CD4-positive, alpha-beta T cell treated with Interleukin-6 at 100 ng/mL for 8 hours (primary cell): ENCODE data around the gene UNC13B.
"Not testable (repeated sequence)": the region's sequence is repeated elsewhere in the genome, so short reads cannot be mapped to it uniquely, and the experiment has no call there.

Source experiments
- DNase-seq: peaks from one replicate; pipeline ENCODE4 v3.0.0-alpha.2; 2020; ENCODE audit warnings: mixed read lengths, low spot score

Gene UNC13B

GRCh38 chr9:35163413-35163812, 1.6 kb downstream of the UNC13B start:
- no peak for DNase-seq

- DNase-seq = no peak
Observed at GRCh38 chr9:35164711-35165110, 2.9 kb downstream of the UNC13B start.

DNA sequence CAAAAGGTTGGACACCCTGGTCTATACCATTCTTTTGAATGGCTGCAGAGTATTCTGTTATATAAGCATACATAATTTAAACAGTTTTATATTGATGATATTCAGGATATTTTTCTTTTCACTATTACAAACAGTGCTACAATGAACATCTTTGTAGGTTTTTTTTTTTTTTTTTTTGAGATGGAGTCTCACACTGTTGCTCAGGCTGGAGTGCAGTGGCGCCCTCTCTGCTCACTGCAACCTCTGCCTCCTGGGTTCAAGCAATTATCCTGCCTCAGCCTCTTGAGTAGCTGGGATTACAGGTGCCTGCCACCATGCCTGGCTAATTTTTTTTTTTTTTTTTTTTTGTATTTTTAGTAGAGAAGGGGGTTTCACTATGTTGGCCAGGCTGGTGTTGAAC, 5.6 kb downstream of the UNC13B start:
- not testable (repeated sequence) for DNase-seq

DNA sequence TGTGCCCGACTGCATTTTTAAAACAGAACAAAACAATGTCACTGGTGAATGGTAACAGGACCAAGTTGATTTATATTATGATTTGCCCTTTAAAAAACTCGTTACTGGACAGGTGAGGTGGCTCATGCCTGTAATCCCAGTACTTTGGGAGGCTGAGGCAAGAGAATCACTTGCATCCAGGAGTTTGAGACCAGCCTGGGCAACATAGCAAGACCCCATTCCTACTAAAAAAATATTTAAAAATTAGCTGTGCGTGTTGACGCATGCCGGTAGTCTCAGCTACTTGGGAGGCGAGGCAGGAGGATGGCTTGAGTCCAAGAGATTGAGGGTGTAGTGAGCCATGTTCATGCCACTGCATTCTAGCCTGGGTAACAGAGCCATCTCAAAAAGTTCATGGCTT, 7.2 kb downstream of the UNC13B start:
- no peak for DNase-seq

DNA sequence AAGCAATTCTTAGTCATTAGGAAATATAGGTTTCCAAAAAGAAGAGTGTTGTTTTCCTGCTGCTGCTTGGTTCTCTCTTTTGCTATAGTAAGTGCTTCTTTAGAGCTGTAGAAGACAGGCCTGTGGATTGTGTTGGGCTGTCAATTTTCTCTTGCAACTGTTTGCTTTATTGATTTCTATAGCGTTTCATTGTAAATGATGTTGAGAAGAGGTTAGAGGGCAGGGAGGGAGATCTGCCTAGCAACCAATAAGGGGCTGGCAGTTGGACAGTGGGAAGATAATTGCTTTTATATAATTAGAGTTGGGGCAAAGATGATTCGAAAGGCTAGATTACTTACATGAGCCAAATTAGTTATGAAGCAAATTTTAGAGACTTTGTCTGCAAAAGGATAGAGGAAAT, 11.1 kb downstream of the UNC13B start:
- no peak for DNase-seq

GRCh38 chr9:35177520-35177919, 15.7 kb downstream of the UNC13B start:
- no peak for DNase-seq

- no peak for DNase-seq
Observed at GRCh38 chr9:35179347-35180280, 17.8 kb downstream of the UNC13B start.

DNA sequence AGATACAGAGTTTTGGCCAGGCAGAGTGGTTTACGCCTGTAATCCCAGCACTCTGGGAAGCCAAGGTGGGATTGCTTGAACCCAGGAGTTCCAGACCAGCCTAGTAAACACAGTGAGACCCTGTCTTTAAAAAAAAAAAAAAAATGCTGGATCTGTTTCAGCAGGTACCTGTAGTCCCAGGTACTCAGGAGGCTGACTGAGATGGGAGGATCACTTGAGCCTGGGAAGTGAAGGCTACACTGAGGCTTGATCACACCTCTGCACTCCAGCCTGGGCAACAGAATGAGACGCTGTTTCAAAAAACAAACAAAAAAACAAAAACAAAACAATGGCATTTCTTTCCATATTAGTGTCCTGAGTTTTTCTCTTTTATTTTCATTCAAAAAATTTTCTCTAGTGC, 19.0 kb downstream of the UNC13B start:
- no peak for DNase-seq

DNA sequence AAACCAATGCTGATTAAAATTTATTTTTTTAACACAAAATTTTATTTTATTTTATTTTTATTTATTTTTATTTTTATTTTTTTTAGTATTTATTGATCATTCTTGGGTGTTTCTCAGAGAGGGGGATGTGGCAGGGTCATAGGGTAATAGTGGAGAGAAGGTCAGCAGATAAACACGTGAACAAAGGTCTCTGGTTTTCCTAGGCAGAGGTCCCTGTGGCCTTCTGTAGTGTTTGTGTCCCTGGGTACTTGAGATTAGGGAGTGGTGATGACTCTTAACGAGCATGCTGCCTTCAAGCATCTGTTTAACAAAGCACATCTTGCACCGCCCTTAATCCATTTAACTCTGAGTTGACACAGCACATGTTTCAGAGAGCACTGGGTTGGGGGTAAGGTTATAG, 20.6 kb downstream of the UNC13B start:
- DNase-seq = not testable (repeated sequence)

- not testable (repeated sequence) for DNase-seq
Observed at GRCh38 chr9:35182996-35183754, 21.4 kb downstream of the UNC13B start.

- DNase-seq = not testable (repeated sequence)
Observed at GRCh38 chr9:35183755-35184480, 22.1 kb downstream of the UNC13B start.

GRCh38 chr9:35186524-35186923, 24.7 kb downstream of the UNC13B start:
- no peak for DNase-seq

GRCh38 chr9:35190203-35190602, 28.4 kb downstream of the UNC13B start:
- no peak for DNase-seq

DNA sequence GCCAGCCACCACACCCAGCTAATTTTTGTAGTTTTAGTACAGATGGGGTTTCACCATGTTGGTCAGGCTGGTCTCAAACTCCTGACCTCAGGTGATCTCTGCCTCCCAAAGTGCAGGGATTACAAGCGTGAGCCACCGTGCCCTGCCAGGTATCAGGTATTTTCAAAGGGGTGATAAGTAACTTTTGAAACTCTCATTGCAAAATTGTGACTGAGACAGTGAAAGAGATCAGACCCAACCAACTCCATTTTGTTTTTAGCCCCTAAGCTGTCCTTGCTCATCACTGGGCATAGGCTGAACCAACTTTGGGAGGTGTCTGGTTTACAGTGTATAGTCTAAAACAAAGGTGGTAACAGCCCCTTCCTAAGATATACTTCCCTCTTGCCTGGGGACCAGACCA, 29.3 kb downstream of the UNC13B start:
- no peak for DNase-seq

GRCh38 chr9:35193762-35194161, 32.0 kb downstream of the UNC13B start:
- DNase-seq = no peak

- no peak for DNase-seq
Observed at GRCh38 chr9:35195683-35196082, 33.9 kb downstream of the UNC13B start.

DNA sequence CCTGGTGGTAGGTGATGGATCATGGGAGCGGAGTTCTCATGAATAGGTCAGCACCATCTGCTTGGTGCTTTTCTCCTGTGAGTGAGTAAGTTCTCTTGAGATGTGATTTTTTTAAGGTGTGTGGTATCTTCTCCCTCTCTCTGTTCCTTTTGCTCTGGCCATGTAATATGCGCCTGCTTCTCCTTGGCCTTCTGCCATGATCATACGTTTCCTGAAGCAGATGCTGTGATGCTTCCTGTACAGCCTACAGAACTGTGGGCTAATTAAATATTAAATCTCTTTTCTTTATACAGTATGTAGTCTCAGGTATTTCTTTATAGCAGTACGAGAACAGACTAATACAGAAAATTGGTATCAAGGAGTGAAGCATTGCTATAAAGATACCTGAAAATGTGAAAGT, 36.4 kb downstream of the UNC13B start:
- DNase-seq = no peak

GRCh38 chr9:35203528-35203927, 41.7 kb downstream of the UNC13B start:
- DNase-seq = no peak

GRCh38 chr9:35205340-35205739, 43.5 kb downstream of the UNC13B start:
- DNase-seq = no peak

GRCh38 chr9:35211854-35212253, 50.0 kb downstream of the UNC13B start:
- DNase-seq = no peak

DNA sequence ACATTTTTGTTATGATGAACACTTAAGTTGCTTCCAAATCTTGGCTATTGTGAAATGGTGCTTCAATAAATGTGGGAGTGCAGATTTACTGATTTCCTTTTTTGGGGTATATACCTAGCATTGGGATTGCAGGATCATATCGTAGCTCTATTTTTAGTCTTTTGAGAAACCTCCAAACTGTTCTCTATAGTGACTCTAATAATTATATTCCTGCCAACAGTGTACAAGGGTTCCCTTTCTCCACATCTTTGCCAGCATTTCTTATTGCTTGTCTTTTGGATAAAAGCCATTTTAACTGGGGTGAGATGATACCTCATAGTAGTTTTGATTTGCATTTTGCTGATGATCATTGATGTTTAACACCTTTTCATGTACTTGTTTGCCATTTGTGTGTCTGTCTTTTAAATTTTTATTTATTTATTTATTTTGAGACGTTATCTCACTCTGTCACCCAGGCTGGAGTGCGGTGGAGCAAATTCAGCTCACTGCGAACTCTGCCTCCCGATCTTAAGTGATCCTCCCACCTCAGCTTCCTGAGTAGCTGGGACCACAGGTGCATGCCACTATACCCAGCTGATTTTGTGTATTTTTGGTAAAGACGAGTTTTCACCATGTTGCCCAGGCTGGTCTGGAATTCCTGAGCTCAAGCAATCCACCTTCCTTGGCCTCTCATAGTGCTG, 59.0 kb downstream of the UNC13B start:
- no peak for DNase-seq

DNA sequence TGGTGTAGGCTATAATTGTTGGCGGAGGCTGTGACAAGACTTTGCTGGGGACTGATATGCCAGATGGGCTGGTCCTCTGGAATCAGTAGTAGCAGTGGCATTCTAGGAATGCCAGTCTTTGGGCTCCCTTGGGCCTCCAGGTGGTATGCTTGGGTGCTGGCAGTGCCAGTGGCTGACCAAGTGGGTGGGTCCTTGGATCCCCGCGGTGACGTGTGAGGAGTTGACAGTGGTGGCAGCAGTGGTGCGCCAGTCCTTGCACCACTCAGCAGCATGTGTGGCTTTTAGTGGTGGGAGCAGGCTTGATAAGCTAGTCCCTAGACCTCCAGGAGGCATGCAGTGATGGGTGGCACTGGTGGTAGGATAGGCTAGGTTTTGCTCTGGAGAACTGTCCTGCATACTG, 63.9 kb downstream of the UNC13B start:
- DNase-seq = no peak
